DOHH2 (cell line): ENCODE measurements around the gene LYSMD4.

ENCODE experiments used
- H3F3A ChIP-seq: fragments of 200-600 bp; sonication (generic), shearing (Covaris generic); 2 replicates; pipeline ENCODE4 v1.6.0; 2016; ENCODE audit warnings: antibody characterized with exemption, mild to moderate bottlenecking; ENCODE audit not compliant: control insufficient read depth, insufficient read depth
- H3K27ac ChIP-seq: fragments of 200-600 bp; sonication (generic); 2 replicates; pipeline ENCODE4 v1.5.1; 2014; ENCODE audit warnings: low read depth, mild to moderate bottlenecking, low read length, moderate library complexity
- H3K27me3 ChIP-seq: fragments of 200-600 bp; sonication (generic); 2 replicates; pipeline ENCODE4 v1.6.1; 2014; ENCODE audit warnings: mild to moderate bottlenecking, low read length, mixed read lengths; ENCODE audit not compliant: control insufficient read depth
- H3K36me3 ChIP-seq: fragments of 200-600 bp; sonication (generic); 2 replicates; pipeline ENCODE4 v1.6.1; 2014; ENCODE audit warnings: mild to moderate bottlenecking, low read length, moderate library complexity, mixed read lengths; ENCODE audit not compliant: control insufficient read depth
- H3K4me1 ChIP-seq: fragments of 200-600 bp; sonication (generic); 2 replicates; pipeline ENCODE4 v1.6.1; 2014; ENCODE audit warnings: mild to moderate bottlenecking, low read length, mixed read lengths; ENCODE audit not compliant: control insufficient read depth
- H3K4me2 ChIP-seq: fragments of 200-600 bp; sonication (generic); 2 replicates; pipeline ENCODE4 v1.6.0; 2014; ENCODE audit warnings: mild to moderate bottlenecking, low read length, moderate library complexity
- H3K4me3 ChIP-seq: fragments of 200-600 bp; sonication (generic); 2 replicates; pipeline ENCODE4 v1.5.1; 2014; ENCODE audit warnings: mild to moderate bottlenecking, low read length, mixed read lengths
- H3K79me2 ChIP-seq: fragments of 200-600 bp; sonication (generic); 2 replicates; pipeline ENCODE4 v1.6.1; 2014; ENCODE audit warnings: mild to moderate bottlenecking, low read length, mixed read lengths; ENCODE audit not compliant: control insufficient read depth
- H3K9me2 ChIP-seq: fragments of 200-600 bp; sonication (generic); replicated peaks from 2 replicates; pipeline ENCODE4 v1.6.1; 2014; ENCODE audit warnings: mild to moderate bottlenecking, low read length, mixed read lengths; ENCODE audit not compliant: control insufficient read depth
- H3K9me3 ChIP-seq: fragments of 200-600 bp; sonication (generic); 2 replicates; pipeline ENCODE4 v1.6.1; 2014; ENCODE audit warnings: antibody characterized with exemption, low read length, mixed read lengths; ENCODE audit not compliant: control insufficient read depth, insufficient read depth
- H4K20me1 ChIP-seq: fragments of 200-600 bp; sonication (generic); 2 replicates; pipeline ENCODE4 v1.6.0; 2014; ENCODE audit warnings: low read depth, mild to moderate bottlenecking, antibody characterized with exemption, low read length, moderate library complexity; ENCODE audit not compliant: control insufficient read depth, insufficient read depth
- EZH2phosphoT487 ChIP-seq: fragments of 200-600 bp; sonication (generic); IDR thresholded peaks from 2 replicates; pipeline ENCODE4 v1.6.1; 2017; ENCODE audit warnings: borderline replicate concordance, mild to moderate bottlenecking, antibody characterized with exemption, low read length, moderate library complexity, mixed read lengths
- TF ChIP-seq, protein P1 (sequence below): fragments of 200-600 bp; sonication (generic); IDR thresholded peaks from one replicate; pipeline ENCODE4 v1.5.1; 2014; ENCODE audit warnings: antibody characterized with exemption, mild to moderate bottlenecking, low read depth, low read length; ENCODE audit not compliant: poor library complexity, severe bottlenecking

LYSMD4 gene

DNA sequence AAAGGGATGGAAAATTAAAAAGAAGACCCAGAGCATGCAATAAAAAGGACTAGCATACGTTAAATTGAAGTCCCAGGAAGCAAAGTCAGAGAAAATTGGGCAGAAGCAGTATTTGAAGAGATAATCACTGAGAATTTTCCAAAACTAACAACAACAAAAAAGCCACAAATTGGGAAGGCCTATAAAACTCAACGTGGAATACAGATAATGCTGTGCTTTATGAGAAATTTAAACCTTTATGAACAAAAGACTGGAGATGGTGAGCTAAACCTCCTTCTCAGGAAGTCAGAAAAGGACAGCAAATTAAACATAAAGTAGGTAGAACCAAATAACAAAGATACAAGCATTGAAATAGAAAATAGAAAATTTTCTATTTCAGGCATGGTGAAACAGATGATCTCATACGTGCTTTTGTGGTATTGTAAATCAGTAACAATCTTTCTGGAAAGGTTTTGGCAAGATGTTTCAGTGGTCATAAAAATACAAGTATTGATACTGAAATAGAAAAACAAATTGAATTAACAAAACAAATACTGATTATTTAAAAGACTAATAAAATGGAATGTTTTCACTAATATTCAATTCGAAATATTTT lies 55.6 kb downstream of the LYSMD4 start:
- peaks cover 23% of the 10 kb centered on the region for H3F3A ChIP-seq
- H3K4me2 ChIP-seq, result no peak overlapping the region
- no peak overlapping the region for H3K27ac ChIP-seq

More for the DNA sequence above, 55.6 kb downstream of the LYSMD4 start:
- TF ChIP-seq, protein P1, sequence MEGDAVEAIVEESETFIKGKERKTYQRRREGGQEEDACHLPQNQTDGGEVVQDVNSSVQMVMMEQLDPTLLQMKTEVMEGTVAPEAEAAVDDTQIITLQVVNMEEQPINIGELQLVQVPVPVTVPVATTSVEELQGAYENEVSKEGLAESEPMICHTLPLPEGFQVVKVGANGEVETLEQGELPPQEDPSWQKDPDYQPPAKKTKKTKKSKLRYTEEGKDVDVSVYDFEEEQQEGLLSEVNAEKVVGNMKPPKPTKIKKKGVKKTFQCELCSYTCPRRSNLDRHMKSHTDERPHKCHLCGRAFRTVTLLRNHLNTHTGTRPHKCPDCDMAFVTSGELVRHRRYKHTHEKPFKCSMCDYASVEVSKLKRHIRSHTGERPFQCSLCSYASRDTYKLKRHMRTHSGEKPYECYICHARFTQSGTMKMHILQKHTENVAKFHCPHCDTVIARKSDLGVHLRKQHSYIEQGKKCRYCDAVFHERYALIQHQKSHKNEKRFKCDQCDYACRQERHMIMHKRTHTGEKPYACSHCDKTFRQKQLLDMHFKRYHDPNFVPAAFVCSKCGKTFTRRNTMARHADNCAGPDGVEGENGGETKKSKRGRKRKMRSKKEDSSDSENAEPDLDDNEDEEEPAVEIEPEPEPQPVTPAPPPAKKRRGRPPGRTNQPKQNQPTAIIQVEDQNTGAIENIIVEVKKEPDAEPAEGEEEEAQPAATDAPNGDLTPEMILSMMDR, result no peak
- TF ChIP-seq EZH2phosphoT487, result no peak
- Histone ChIP-seq H3K4me1 (peaks cover 18% of the 10 kb centered on the region), H3K79me2 (no peaks in the 10 kb centered on the region), H4K20me1 (no peaks in the 10 kb centered on the region), H3K27me3 (no peaks in the 10 kb centered on the region), H3K9me2 (no peaks in the 10 kb centered on the region), H3K36me3 (peaks cover 79% of the 10 kb centered on the region), H3K9me3 (no peaks in the 10 kb centered on the region), H3K4me3 (no peak overlapping the region)
